ENCODE data around the gene TH.
A peak's percentile ranks its signal among the peaks of the same experiment; 100 is the strongest.

Gene TH

GRCh38 chr11:2163428-2163978 lies 8.1 kb downstream of the TH start:
- no peak for DNase-seq

GRCh38 chr11:2160736-2161259 lies 10.8 kb downstream of the TH start, which contains the start of gene INS:
Gene INS, minus strand, starts transcription at chr11:2161209. Its CDS starts 238 bp downstream, at chr11:2160971.
- no peak for DNase-seq

- DNase-seq = no peak
Observed at GRCh38 chr11:2159536-2160413, 11.8 kb downstream of the TH start.

GRCh38 chr11:2158966-2159365 lies 12.6 kb downstream of the TH start:
- DNase-seq = no peak

GRCh38 chr11:2158296-2158737 lies 13.3 kb downstream of the TH start:
- DNase-seq = no peak

- DNase-seq = peak in 3 of 58 donors; percentile 13 to 28 (median 18)
Observed at GRCh38 chr11:2157294-2158040, 14.1 kb downstream of the TH start.

- DNase-seq = peak in 52 of 58 donors; percentile 7 to 76 (median 32)
Observed at GRCh38 chr11:2156416-2157182, 15.0 kb downstream of the TH start.

GRCh38 chr11:2155511-2155910 lies 16.1 kb downstream of the TH start:
- DNase-seq = no peak

GRCh38 chr11:2154889-2155288 lies 16.7 kb downstream of the TH start:
- DNase-seq = no peak

GRCh38 chr11:2154195-2154585 lies 17.4 kb downstream of the TH start:
- no peak for DNase-seq

GRCh38 chr11:2153581-2154194 lies 17.9 kb downstream of the TH start:
- no peak for DNase-seq

- DNase-seq = peak in 54 of 58 donors; percentile 6 to 87 (median 51)
Observed at GRCh38 chr11:2151500-2152257, 19.9 kb downstream of the TH start.

- DNase-seq = no peak
Observed at GRCh38 chr11:2149864-2150847, 21.5 kb downstream of the TH start.

- no peak for DNase-seq
Observed at GRCh38 chr11:2149460-2149859, 22.2 kb downstream of the TH start.

- no peak for DNase-seq
Observed at GRCh38 chr11:2148595-2148994, 23.0 kb downstream of the TH start.

GRCh38 chr11:2147391-2147790 lies 24.2 kb downstream of the TH start:
- DNase-seq = no peak

GRCh38 chr11:2146051-2146450 lies 25.6 kb downstream of the TH start:
- DNase-seq = no peak

GRCh38 chr11:2144544-2145248 lies 26.9 kb downstream of the TH start:
- DNase-seq = no peak

Measured in anterior cingulate cortex (tissue), 58 donors.